Caco-2 (cell line): ENCODE measurements around the gene RBM33. TPM values are rescaled to one million over a fixed set of nuclear protein-coding genes. Genes with fewer than 3 reads are reported as not detected.

Experiments used
- BruUV-seq: library from RNA; stranded (reverse); fragments of 400-500 nt; replicated peaks from 2 replicates; lab custom pipeline; 2021; lab: Mats Ljungman, UMichigan
- CTCF ChIA-PET: fragments of 300-600 bp; sonication (Branson Sonifier 250); formaldehyde crosslinking; loops from one replicate; lab custom pipeline; 2022; ENCODE audit warnings: antibody characterized with exemption; lab: Charles Lee
- POLR2A ChIA-PET: fragments of 300-600 bp; sonication (Branson Sonifier 250); formaldehyde crosslinking; loops from one replicate; lab custom pipeline; 2022; ENCODE audit warnings: antibody characterized with exemption; lab: Charles Lee
- DNase-seq, 2 experiments: peaks; one replicate each; pipeline versions ENCODE4 v3.0.0 to v3.0.0-alpha.2; 2020 to 2022
- H3K27me3 ChIP-seq: replicated peaks from 2 replicates; pipeline ENCODE4 v1.6.0; 2011; ENCODE audit warnings: low read length; ENCODE audit not compliant: control insufficient read depth, insufficient read depth
- H3K36me3 ChIP-seq: 2 replicates; pipeline ENCODE4 v1.5.1; 2011; ENCODE audit warnings: low read length; ENCODE audit not compliant: control insufficient read depth, insufficient read depth
- H3K4me1 ChIP-seq: fragments of 250-450 bp; sonication (Bioruptor Pico); 2 replicates; pipeline ENCODE4 v1.5.1; 2020; ENCODE audit warnings: mild to moderate bottlenecking
- H3K4me3 ChIP-seq: 2 replicates; pipeline ENCODE4 v1.5.1; 2011; ENCODE audit warnings: low read depth, mild to moderate bottlenecking, control low read depth, low read length
- H3K9me3 ChIP-seq: fragments of 250-450 bp; sonication (Bioruptor Pico); 2 replicates; pipeline ENCODE4 v1.5.1; 2020; ENCODE audit warnings: mild to moderate bottlenecking, moderate library complexity
- H3K27ac Mint-ChIP-seq: one replicate; pipeline ENCODE4 v1.8.0; 2022; ENCODE audit warnings: mixed read lengths; ENCODE audit not compliant: unreplicated experiment
- H3K27me3 Mint-ChIP-seq: one replicate; pipeline ENCODE4 v1.8.0; 2022; ENCODE audit warnings: mixed read lengths; ENCODE audit not compliant: insufficient read depth, unreplicated experiment
- H3K36me3 Mint-ChIP-seq: one replicate; pipeline ENCODE4 v1.8.0; 2022; ENCODE audit warnings: mild to moderate bottlenecking, mixed read lengths; ENCODE audit not compliant: insufficient read depth, unreplicated experiment
- H3K4me1 Mint-ChIP-seq: one replicate; pipeline ENCODE4 v1.8.0; 2022; ENCODE audit warnings: low read depth, mixed read lengths; ENCODE audit not compliant: unreplicated experiment
- H3K4me3 Mint-ChIP-seq: one replicate; pipeline ENCODE4 v1.8.0; 2022; ENCODE audit warnings: mild to moderate bottlenecking, moderate library complexity, mixed read lengths; ENCODE audit not compliant: unreplicated experiment
- H3K9me3 Mint-ChIP-seq: one replicate; pipeline ENCODE4 v1.8.0; 2022; ENCODE audit warnings: mixed read lengths; ENCODE audit not compliant: unreplicated experiment
- intact Hi-C: fragments of 100-400 bp; cut with micrococcal nuclease; formaldehyde crosslinking; loops from one replicate; pipeline ENCODE4 v1.10.0; 2022; ENCODE audit not compliant: unreplicated experiment
- total RNA-seq: library from RNA; stranded (reverse); gene quantifications from 2 replicates; pipeline ENCODE4 v1.2.3, GENCODE V29; 2022
- TF ChIP-seq, protein P1 (sequence below), 2 experiments: fragments of 200-600 bp in 1 of 2; IDR thresholded peaks; 1 replicate in 1 of 2; 2 replicates in 1 of 2; pipeline versions ENCODE4 v1.5.1 to v1.8.0; 2011 to 2022; ENCODE audit warnings: antibody characterized with exemption in 1 of 2, control low read depth in 1 of 2, inconsistent platforms in 1 of 2, low read depth in 1 of 2, low read length in 1 of 2, mild to moderate bottlenecking in 1 of 2, moderate library complexity in 1 of 2; ENCODE audit not compliant: insufficient read depth in 1 of 2, severe bottlenecking in 1 of 2, unreplicated experiment in 1 of 2

The RBM33 gene
- total RNA-seq, 1 experiment from 2014 or later = 82.8 TPM

DNA sequence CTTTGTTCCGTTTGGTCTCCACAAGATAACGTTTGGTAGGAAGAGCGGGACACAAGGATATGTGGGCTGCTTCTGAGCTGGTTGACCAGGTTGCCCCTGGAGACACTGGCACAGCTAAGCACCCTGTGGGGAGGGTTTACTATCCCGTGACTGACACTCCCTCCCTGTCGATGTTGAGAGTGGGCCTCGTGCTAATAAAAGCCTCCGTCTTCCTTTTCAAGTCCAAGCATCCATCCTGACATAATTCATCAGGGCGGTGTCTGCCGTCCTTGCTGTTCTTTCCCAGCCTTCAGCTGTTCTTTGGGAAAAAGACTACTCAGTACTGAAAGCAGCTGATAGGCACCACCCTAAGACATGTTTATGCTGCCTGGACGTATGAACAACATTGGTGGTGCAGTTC, 118.2 kb downstream of the RBM33 start:
- Mint-ChIP-seq H3K9me3 (no peaks in the 10 kb centered on the region), H3K4me3 (no peak overlapping the region), H3K27me3 (no peaks in the 10 kb centered on the region), H3K4me1 (peaks cover 6% of the 10 kb centered on the region), H3K27ac (peak overlapping the region; percentile 13), H3K36me3 (peaks cover 66% of the 10 kb centered on the region)
- Histone ChIP-seq H3K36me3 (peaks cover 2% of the 10 kb centered on the region), H3K4me3 (no peak overlapping the region), H3K27me3 (no peaks in the 10 kb centered on the region), H3K4me1 (no peaks in the 10 kb centered on the region), H3K9me3 (no peaks in the 10 kb centered on the region)
- BruUV-seq = no TSS peak
- POLR2A ChIA-PET = no interaction called here
- TF ChIP-seq, protein P1, sequence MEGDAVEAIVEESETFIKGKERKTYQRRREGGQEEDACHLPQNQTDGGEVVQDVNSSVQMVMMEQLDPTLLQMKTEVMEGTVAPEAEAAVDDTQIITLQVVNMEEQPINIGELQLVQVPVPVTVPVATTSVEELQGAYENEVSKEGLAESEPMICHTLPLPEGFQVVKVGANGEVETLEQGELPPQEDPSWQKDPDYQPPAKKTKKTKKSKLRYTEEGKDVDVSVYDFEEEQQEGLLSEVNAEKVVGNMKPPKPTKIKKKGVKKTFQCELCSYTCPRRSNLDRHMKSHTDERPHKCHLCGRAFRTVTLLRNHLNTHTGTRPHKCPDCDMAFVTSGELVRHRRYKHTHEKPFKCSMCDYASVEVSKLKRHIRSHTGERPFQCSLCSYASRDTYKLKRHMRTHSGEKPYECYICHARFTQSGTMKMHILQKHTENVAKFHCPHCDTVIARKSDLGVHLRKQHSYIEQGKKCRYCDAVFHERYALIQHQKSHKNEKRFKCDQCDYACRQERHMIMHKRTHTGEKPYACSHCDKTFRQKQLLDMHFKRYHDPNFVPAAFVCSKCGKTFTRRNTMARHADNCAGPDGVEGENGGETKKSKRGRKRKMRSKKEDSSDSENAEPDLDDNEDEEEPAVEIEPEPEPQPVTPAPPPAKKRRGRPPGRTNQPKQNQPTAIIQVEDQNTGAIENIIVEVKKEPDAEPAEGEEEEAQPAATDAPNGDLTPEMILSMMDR (IDR thresholded peaks at IDR 0.05; ENCODE audit: insufficient read depth in 1 of 2, low read depth in 1 of 2, low read length in 1 of 2, severe bottlenecking in 1 of 2, unreplicated experiment in 1 of 2) = no peak
- intact Hi-C loops = no loop called here
- CTCF ChIA-PET = no interaction called here
- DNase-seq = no peak

DNA sequence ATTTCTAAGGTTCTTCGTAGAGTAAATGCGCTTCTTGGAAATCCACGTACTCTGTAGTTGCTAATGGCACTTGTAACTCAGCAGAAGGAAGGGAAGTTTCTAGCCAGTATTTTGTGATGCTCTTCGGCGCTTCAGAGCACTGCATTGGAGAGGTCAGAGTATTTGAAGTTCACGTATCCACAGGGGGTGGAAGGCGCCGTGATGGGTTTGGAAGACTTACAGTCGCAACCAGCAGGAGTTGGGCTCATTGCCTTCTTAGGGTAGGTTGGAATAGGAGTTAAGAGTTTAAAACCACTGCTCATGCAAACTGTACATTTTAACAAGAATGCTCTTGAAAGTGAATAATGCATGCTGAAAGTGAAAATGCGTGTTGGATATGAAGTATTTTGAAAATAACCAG, 118.7 kb downstream of the RBM33 start:
- TF ChIP-seq, protein P1 (IDR thresholded peaks at IDR 0.05; ENCODE audit: insufficient read depth in 1 of 2, low read depth in 1 of 2, low read length in 1 of 2, severe bottlenecking in 1 of 2, unreplicated experiment in 1 of 2) = no peak
- no peak overlapping the region for H3K4me3 Mint-ChIP-seq
- H3K9me3 Mint-ChIP-seq = no peaks in the 10 kb centered on the region
- peaks cover 67% of the 10 kb centered on the region for H3K36me3 Mint-ChIP-seq
- intact Hi-C loops = no loop called here
- POLR2A ChIA-PET = no interaction called here
- no peaks in the 10 kb centered on the region for H3K27me3 Mint-ChIP-seq
- peaks cover 6% of the 10 kb centered on the region for H3K4me1 Mint-ChIP-seq
- DNase-seq = no peak
- Histone ChIP-seq H3K4me1 (no peaks in the 10 kb centered on the region), H3K4me3 (no peak overlapping the region), H3K9me3 (no peaks in the 10 kb centered on the region), H3K36me3 (peaks cover 3% of the 10 kb centered on the region), H3K27me3 (no peaks in the 10 kb centered on the region)
- CTCF ChIA-PET = no interaction called here
- H3K27ac Mint-ChIP-seq = peak overlapping the region; percentile 13
- no TSS peak for BruUV-seq

GRCh38 chr7:155763691-155764437, 119.4 kb downstream of the RBM33 start:
- no peak overlapping the region for H3K4me3 Mint-ChIP-seq
- H3K36me3 ChIP-seq = peaks cover 3% of the 10 kb centered on the region
- BruUV-seq = no TSS peak
- H3K27ac Mint-ChIP-seq = peak overlapping the region; percentile 13
- no peaks in the 10 kb centered on the region for H3K27me3 ChIP-seq
- H3K27me3 Mint-ChIP-seq = no peaks in the 10 kb centered on the region
- no peak overlapping the region for H3K4me3 ChIP-seq
- H3K36me3 Mint-ChIP-seq = peaks cover 67% of the 10 kb centered on the region
- H3K4me1 ChIP-seq = no peaks in the 10 kb centered on the region
- TF ChIP-seq, protein P1 (IDR thresholded peaks at IDR 0.05; ENCODE audit: insufficient read depth in 1 of 2, low read depth in 1 of 2, low read length in 1 of 2, severe bottlenecking in 1 of 2, unreplicated experiment in 1 of 2) = no peak
- intact Hi-C loops = no loop called here
- DNase-seq = no peak
- ChIA-PET POLR2A (no interaction called here), CTCF (no interaction called here)
- H3K4me1 Mint-ChIP-seq = peaks cover 6% of the 10 kb centered on the region
- H3K9me3 Mint-ChIP-seq = no peaks in the 10 kb centered on the region
- no peaks in the 10 kb centered on the region for H3K9me3 ChIP-seq
